IPS-11a (cell line): ENCODE results near the gene CSH2.

Source experiments
- H3K4me3 ChIP-seq: one replicate; pipeline ENCODE4 v1.5.1; 2013; ENCODE audit warnings: low read depth, low read length, control low read depth

CSH2 gene

DNA sequence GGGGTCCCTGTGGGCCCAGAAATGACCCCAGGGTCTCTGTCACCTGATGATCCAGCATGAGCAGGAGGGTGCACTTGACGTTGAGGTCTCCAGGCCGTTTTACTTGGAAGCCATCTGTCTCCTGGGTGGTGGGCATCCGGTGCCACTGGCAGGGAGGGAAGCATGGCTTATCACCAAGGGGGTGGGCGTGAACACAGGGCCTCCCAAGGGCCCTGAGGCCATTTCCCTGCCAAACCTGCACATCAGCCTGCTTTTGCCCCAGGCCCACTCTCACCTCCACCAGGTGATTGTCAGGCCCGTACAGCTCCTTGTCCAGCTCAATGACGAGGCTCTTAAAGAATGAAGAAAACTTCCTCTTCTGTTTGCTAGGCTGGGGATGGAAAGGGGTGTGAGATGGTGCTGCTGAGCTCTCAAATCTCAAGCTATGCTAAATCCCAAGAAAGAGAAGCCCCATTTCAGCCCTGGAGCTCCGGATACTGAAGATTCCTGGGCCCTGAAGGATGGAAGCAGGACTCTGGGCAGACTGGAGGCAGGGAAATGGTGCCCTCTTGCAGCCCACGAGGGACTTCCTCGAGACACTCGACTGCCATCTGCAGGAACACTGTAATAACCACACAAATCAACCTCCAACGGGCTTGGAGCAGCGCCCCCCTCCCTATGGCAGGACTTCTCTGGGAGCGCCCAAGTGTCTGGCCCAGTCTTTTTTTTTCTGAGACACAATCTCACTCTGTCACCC lies 38.9 kb downstream of the CSH2 start:
- H3K4me3 ChIP-seq, result no peak overlapping the region

DNA sequence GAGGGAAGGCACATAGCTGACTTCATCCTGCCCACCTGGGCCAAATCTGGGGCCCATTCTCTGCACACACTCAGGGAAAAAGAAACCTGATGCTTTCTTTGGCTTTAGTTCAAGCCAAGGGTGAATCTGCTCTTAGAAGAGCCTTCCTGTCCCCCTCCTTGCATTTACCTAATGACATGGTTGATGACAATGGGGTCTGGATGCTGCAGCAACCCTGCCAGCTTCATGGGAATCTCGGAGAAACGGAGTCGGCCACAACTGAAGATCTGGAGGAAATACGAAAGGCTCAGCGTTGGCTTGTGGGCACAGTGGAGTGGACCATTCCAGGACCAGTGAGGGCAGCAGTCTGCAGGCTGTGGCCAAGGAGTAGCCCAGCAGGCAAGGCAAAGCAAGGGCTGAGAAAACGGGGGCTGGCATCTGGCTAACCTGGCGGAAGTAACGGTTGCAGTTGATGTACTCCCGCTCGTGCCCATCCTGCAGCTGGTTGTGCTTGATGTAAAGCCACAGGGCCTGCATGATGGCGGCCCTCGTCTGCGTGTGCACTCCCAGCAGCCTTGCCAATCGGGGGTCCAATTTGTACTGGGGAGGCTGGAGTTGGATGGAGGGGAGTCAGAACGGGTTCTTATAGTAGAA lies 39.6 kb downstream of the CSH2 start:
- H3K4me3 ChIP-seq, result no peak overlapping the region

DNA sequence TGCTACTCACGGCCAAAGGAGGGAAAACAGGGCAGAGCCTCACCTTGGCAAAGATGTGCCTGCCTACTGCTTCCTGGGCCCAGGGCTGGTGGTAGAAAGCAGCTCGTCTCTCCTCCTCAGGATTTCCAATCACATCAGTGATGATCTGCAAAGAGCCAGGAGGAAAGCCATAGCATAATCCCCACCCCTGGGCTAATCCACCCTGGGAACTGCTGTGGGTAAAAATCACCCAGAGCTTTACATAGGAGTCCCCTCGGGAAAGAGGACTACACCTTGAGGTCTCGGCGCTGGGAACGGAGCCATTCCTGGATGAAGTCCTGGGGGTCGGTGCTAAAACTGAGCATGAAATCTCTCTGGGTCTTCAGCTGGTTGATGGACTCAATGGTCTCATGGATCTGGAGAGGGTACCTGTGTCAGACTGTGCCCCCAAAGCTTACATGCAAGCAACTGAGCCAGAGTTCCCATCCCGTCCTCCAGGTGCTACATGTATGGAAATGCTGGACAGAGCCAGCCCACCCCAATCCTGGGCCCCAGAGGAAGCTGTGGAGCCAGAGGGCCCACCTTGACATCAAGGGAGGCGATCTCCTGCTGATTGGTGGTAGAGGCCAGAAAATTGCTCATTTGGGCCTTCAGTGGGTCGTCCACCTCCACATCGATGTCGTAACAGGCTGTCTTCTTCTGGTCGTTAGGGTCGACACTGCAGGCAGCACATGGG lies 40.3 kb downstream of the CSH2 start:
- H3K4me3 ChIP-seq, result no peak overlapping the region

DNA sequence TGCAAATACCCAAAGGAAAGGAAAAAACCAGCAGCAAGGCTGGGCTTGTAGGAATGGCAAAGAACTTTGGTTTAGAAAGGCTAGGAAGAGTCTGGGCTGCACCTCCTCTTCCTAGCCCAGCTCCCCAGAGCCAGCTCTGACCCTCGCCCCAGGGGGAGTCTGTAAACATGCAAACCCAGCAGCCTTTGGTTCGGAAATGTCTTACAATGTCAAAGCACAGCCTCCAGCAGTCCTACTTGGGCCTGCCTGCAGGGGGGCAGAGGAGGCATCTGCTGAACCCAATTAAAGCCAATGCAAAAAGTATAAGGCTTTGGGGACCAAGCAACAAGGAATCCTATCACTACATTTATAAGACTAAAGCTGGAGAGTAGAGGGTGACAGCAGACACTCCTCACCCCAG lies 41.0 kb downstream of the CSH2 start:
- H3K4me3 ChIP-seq, result no peak overlapping the region

DNA sequence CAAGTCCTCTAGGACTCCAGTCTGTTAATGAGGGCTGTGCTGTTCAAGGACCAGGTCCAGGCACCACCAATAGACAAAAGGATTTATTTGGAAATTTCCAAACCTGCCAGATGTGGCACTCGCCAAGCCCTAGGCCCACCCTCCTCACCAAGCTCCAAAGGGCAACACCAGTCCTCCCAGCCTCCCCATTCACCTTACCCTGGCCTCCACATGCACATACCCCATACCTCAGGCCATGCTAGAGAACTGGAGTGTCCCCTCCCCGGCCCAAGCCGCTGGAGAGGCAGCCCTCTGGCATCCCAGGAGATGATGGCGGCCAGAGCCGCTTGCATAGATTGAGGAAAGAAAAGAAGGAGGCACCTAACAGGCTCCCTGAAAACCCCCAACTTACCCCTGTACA lies 41.5 kb downstream of the CSH2 start:
- H3K4me3 ChIP-seq, result no peak overlapping the region

DNA sequence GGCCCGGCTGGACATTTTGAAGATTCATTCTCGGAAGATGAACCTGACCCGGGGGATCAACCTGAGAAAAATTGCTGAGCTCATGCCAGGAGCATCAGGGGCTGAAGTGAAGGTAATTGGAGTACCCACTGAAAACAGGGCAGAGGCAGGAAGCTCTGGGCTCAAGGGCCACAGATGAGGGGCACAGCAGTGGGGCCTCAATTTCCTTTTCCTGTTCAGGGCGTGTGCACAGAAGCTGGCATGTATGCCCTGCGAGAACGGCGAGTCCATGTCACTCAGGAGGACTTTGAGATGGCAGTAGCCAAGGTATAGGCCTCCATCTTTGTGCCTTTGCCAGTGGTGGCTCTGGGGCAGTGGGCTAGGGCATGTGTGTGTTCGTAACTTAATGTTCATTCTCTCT lies 42.0 kb downstream of the CSH2 start:
- no peak overlapping the region for H3K4me3 ChIP-seq

DNA sequence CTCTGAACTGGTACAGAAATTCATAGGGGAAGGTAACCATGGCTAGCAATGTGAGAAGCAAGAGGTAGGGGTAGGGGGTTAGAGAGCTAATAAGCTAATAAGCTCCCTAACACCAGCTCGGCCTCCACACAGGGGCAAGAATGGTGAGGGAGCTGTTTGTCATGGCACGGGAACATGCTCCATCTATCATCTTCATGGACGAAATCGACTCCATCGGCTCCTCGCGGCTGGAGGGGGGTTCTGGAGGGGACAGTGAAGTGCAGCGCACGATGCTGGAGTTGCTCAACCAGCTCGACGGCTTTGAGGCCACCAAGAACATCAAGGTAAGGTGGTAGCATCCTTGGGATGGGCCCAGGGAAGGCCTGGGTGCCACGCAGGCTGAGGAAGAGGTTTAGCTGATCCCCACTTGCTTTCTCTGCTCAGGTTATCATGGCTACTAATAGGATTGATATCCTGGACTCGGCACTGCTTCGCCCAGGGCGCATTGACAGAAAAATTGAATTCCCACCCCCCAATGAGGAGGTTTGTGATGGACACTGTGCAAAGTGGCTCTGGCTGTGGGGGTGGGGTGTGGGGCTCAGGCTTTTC lies 42.5 kb downstream of the CSH2 start:
- H3K4me3 ChIP-seq, result no peak overlapping the region

DNA sequence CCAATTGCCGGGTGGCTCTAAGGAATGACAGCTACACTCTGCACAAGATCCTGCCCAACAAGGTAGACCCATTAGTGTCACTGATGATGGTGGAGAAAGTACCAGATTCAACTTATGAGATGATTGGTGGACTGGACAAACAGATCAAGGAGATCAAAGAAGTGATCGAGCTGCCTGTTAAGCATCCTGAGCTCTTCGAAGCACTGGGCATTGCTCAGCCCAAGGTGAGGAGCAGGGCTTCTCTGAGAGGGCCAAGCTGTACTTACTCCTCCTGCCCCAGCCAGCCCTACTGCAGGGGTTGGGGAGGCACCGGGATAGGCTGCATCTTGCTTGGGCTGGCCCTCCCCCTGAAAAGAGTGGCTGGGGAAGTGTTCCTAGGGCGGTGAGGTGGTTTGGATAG lies 43.2 kb downstream of the CSH2 start:
- H3K4me3 ChIP-seq, result no peak overlapping the region

DNA sequence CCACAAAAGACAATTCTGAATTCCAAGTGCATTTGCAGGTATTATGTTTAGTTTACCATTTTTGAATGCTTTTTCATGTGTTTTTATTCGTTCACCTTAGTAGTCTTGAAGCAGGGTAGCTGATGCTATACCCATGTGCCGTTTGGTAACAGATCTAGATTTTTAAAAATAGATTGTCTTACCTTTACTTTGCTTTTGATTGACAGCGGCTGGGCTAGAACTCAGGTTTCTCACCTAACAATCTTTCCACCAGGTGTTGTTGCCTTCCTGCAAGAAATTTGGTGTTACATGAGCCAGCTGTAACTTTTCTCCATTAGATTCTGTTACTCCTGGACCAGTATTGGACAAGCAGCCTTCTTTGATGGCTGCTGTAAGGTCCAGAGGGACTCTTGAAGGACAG lies 44.5 kb downstream of the CSH2 start:
- no peak overlapping the region for H3K4me3 ChIP-seq

DNA sequence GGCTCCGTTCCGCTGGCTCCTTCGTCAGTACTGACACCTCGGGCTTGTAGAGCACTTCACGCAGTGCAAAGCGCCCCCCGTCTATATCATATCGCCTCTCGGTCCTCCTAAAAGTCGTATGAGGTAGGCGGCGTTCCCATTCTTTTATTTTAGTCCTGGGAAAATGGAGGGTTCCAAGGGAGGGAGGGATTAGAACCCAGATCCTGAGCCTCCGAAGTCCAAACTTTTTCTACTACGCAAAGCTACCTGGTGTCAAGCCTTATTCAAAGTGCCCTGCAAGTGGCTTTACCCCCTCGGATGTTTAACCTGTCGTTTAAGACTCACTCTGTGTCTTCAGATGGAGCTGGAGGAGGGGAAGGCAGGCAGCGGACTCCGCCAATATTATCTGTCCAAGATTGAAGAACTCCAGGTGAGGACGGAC lies 45.7 kb downstream of the CSH2 start:
- peak overlapping the region; percentile 98 for H3K4me3 ChIP-seq

DNA sequence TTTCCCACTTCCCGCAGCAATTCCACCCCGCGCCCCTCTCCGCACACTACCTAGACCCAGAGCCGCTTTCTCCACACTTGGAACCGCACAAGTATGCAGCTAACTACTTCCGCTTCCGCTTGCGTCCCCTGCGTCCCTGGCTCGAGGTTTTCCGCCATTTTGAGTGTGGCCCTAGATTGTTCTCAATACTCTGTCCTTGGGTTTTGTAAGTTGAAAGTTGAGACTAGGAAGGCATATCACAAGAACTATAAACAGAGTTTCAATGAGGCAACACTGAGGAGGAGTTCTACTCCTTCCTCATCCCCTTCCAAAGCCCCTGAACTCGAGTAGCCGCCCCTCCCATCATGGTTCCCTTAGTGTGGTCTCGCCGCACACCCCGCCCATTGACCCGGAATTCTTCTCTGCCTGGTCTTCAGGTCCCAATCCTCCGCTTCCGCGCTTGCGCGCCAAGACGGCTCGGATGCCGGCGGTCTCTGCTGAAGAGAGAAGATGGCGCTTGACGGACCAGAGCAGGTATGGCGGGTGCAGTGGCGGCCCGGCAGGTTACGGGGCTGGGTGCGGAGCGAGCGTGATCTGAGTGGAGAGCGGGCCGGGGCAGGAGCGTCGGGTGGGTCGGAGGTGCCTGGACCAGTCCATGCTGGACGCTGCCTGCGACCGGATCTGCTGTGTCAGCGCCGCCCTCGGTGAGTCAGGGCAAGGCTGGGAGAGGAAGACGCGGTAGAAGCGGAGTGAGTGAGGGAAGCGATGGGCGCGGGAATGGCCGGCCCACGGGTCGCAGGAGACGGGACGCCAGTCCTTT lies 46.3 kb downstream of the CSH2 start, which contains the start of the genes FTSJ3 and PSMC5:
TSS of gene FTSJ3 (minus strand) at position 662 of the 799 bp plus-strand sequence. CDS start 761 bp downstream, outside the sequence.
TSS of gene PSMC5 (plus strand) at position 430 of the 799 bp plus-strand sequence. CDS start at position 490, 60 bp downstream.
- H3K4me3 ChIP-seq, result peak within 1 kb of the TSS; percentile 98

DNA sequence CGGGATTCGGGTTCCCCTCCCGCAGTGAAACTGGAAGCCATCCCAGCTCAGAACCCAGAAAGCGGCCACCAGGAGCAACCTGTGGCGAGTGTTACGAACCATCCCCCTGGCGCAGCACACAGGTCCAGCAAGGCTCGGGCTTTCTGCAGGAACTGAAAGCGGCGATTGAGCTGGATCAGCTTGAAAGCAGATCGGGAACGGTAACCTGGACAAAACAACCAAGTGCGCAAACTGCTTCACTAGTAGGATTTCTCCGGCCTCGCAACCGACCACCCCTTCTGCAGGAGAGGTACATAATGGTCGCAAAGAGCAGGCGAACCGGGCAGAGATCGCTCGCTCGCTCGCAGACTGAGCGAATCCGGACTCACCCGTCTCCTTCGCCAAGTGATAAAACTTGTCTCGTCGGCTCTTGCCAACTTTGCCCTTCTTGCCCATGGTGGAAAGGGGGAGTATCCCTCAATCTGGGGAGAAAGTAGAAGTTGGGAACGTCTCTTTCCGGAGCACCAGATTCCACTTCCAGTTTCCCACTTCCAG lies 46.9 kb downstream of the CSH2 start:
- H3K4me3 ChIP-seq, result peak overlapping the region; percentile 98

DNA sequence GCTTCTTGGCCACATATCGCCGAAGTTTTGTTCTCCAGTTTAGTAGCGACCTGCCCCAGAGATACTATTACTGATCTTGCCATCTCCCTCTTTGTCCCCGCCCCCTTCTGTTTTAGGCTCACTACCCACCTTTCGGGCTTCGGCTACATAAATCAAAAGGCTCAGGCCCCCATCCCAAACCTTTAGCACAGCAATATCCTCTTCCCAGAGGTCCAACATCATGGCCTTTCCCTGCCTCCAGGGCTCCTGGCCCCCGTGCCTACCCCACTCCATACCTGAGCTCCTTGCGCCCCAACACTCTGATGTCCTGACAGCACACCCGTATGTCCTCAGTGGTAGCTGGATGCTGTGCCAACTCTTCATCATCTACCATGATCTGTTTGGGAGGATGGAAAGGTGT lies 49.1 kb downstream of the CSH2 start:
- no peak overlapping the region for H3K4me3 ChIP-seq

DNA sequence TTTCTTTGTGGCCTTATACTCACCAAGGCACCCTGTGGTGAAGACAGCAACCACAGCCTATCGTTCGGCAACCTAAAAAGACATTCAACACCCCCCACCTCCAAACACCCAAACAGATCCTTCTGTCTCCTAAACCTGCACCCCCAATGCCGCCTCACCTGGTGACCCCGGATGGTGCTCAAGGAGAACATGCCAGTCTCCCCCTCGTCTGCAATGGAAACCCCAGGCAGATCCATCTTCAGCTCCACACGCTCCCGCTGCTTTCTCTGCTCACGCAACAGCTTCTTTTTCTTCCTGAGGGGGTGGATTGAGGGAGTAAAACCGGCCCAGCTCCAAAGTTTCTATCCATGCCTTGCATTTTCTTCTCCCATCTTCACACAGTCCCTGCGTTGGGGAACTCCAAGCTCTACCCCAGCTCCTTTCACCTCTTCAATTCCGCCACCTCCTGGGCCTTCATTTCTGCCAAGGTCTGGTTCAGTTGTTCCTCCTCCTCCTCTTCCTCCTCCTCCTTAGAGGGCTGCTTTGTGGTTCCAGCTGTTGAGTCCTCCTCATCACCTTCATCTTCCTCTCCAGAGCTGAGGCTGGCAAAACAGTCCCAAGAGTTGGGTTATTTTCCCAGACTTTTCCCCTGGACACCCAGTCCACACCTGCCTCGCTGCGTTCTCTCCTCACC lies 49.7 kb downstream of the CSH2 start:
- H3K4me3 ChIP-seq, result no peak overlapping the region

DNA sequence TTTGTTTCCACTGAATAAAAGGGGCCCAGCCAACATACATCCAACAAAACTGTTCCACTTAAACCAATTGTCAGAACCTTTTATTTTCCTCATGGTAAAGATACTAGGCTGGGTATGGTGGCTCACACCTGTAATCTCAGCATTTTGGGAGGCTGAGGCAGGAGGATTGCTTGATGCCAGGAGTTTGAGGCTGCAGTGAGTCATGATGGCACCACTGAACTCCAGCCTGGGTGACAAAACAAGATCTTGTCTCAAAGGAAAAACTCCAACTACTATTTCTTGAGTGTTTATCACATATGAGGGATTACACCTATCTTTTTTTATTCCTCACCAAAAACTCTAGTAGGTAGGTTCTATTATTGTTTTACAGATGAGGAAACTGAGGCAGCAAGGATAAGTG lies 50.9 kb downstream of the CSH2 start:
- H3K4me3 ChIP-seq, result no peak overlapping the region
